Germinal center (tissue), 1 donor: ENCODE measurements around the gene ZSCAN18.

Experiments used
- DNase-seq: peaks from one replicate; pipeline ENCODE4 v3.0.0; 2012; ENCODE audit warnings: mixed read lengths, low spot score

Gene ZSCAN18

GRCh38 chr19:58086825-58087710 is 11.0 kb downstream of the ZSCAN18 start:
- no peak for DNase-seq

GRCh38 chr19:58085348-58085875 is 12.6 kb downstream of the ZSCAN18 start:
- DNase-seq, result no peak

- no peak for DNase-seq
Measured at GRCh38 chr19:58084596-58085347, 13.3 kb downstream of the ZSCAN18 start.

- DNase-seq, result no peak
Measured at GRCh38 chr19:58083021-58083420, 15.0 kb downstream of the ZSCAN18 start.

- DNase-seq, result no peak
Measured at GRCh38 chr19:58079792-58080191, 18.2 kb downstream of the ZSCAN18 start.

GRCh38 chr19:58067240-58067912 is 30.7 kb downstream of the ZSCAN18 start:
- no peak for DNase-seq

- DNase-seq, result no peak
Measured at GRCh38 chr19:58063712-58064111, 34.3 kb downstream of the ZSCAN18 start.

GRCh38 chr19:58060231-58060630 is 37.8 kb downstream of the ZSCAN18 start:
- no peak for DNase-seq

GRCh38 chr19:58059671-58060078 is 38.4 kb downstream of the ZSCAN18 start:
- DNase-seq, result no peak

GRCh38 chr19:58059003-58059670 is 38.9 kb downstream of the ZSCAN18 start, which contains the start of gene ZNF135:
TSS of gene ZNF135 (plus strand) at chr19:58059282. CDS start at chr19:58060003, 721 bp downstream.
- peak; percentile 87 for DNase-seq

- no peak for DNase-seq
Measured at GRCh38 chr19:58058467-58058866, 39.6 kb downstream of the ZSCAN18 start.

GRCh38 chr19:58056861-58057260 is 41.2 kb downstream of the ZSCAN18 start:
- no peak for DNase-seq

GRCh38 chr19:58056261-58056660 is 41.8 kb downstream of the ZSCAN18 start:
- no peak for DNase-seq

GRCh38 chr19:58054901-58055874 is 42.8 kb downstream of the ZSCAN18 start:
- DNase-seq, result no peak

- no peak for DNase-seq
Measured at GRCh38 chr19:58053480-58054156, 44.4 kb downstream of the ZSCAN18 start.

- no peak for DNase-seq
Measured at GRCh38 chr19:58052256-58052655, 45.8 kb downstream of the ZSCAN18 start.

GRCh38 chr19:58047672-58048071 is 50.4 kb downstream of the ZSCAN18 start:
- DNase-seq, result no peak

GRCh38 chr19:58046856-58047255 is 51.2 kb downstream of the ZSCAN18 start:
- DNase-seq, result no peak

GRCh38 chr19:58045411-58046050 is 52.5 kb downstream of the ZSCAN18 start:
- DNase-seq, result no peak
